ENCODE measurements around the gene NDFIP1.
"Not testable (repeated sequence)": the region's sequence is repeated elsewhere in the genome, so short reads cannot be mapped to it uniquely, and the experiment has no call there.

Gene NDFIP1

GRCh38 chr5:142080248-142080647, 28.3 kb upstream of the NDFIP1 start:
- DNase-seq (ENCODE audit: low spot score), result no peak
- no peak for TF ChIP-seq CTCF (IDR thresholded peaks at IDR 0.05; ENCODE audit: extremely low read depth, missing control alignments)

- DNase-seq (ENCODE audit: low spot score), result no peak
Observed at GRCh38 chr5:142082182-142082781, 26.3 kb upstream of the NDFIP1 start.

GRCh38 chr5:142086229-142086628, 22.4 kb upstream of the NDFIP1 start:
- TF ChIP-seq CTCF (IDR thresholded peaks at IDR 0.05; ENCODE audit: extremely low read depth, missing control alignments), result no peak
- no peak for DNase-seq (ENCODE audit: low spot score)

More at GRCh38 chr5:142082182-142082781, 26.3 kb upstream of the NDFIP1 start:
- TF ChIP-seq CTCF (IDR thresholded peaks at IDR 0.05; ENCODE audit: extremely low read depth, missing control alignments), result no peak

GRCh38 chr5:142086679-142087078, 21.9 kb upstream of the NDFIP1 start:
- TF ChIP-seq CTCF (IDR thresholded peaks at IDR 0.05; ENCODE audit: extremely low read depth, missing control alignments), result no peak
- no peak for DNase-seq (ENCODE audit: low spot score)

GRCh38 chr5:142087920-142088679, 20.5 kb upstream of the NDFIP1 start:
- TF ChIP-seq CTCF (IDR thresholded peaks at IDR 0.05; ENCODE audit: extremely low read depth, missing control alignments), result no peak
- DNase-seq (ENCODE audit: low spot score), result no peak

GRCh38 chr5:142088855-142089479, 19.6 kb upstream of the NDFIP1 start:
- not testable (repeated sequence) for DNase-seq (ENCODE audit: low spot score)

- DNase-seq (ENCODE audit: low spot score), result no peak
- no peak for TF ChIP-seq CTCF (IDR thresholded peaks at IDR 0.05; ENCODE audit: extremely low read depth, missing control alignments)
Observed at GRCh38 chr5:142091012-142091411, 17.6 kb upstream of the NDFIP1 start.
